ENCODE measurements around the gene SLC8B1.
A peak's percentile ranks its signal among the peaks of the same experiment; 100 is the strongest.

GRCh38 chr12:113310489-113310888, 24.4 kb downstream of the SLC8B1 start:
- TF ChIP-seq EZH2 (IDR thresholded peaks at IDR 0.05; ENCODE audit: low read depth) (no peak), CTCF (conservative IDR thresholded peaks at IDR 0.05) (peak; percentile 40; the same call in 1 of the 2 replicates)
